H1 (cell line): Measurements from ENCODE around the gene CSNK1D. TPM values are rescaled to one million over a fixed set of nuclear protein-coding genes. Genes with fewer than 3 reads are reported as not detected.

Source experiments
- ATF2 ChIP-seq: IDR thresholded peaks from 2 replicates; pipeline ENCODE4 v1.6.1; 2012; ENCODE audit warnings: low read length, inconsistent platforms
- BCL11A ChIP-seq, 2 experiments: IDR thresholded peaks; one replicate each; pipeline ENCODE4 v1.6.1; 2011; ENCODE audit warnings: low read depth in 2 of 2, low read length in 2 of 2, mild to moderate bottlenecking in 2 of 2
- CHD1 ChIP-seq: IDR thresholded peaks from 2 replicates; pipeline ENCODE4 v1.6.1; 2012; ENCODE audit warnings: low read depth, low read length, improper control_type of control experiment
- CHD7 ChIP-seq: fragments of 300-600 bp; sonication (generic); IDR thresholded peaks from 2 replicates; pipeline ENCODE4 v1.7.1; 2012; ENCODE audit warnings: low read length, moderate library complexity, mild to moderate bottlenecking, inconsistent platforms; ENCODE audit not compliant: insufficient replicate concordance
- HDAC2 ChIP-seq, 2 experiments: fragments of 300-600 bp in 1 of 2; sonication (generic) in 1 of 2; IDR thresholded peaks; 2 replicates each; pipeline ENCODE4 v1.6.1; 2011 to 2012; ENCODE audit warnings: low read depth in 2 of 2, low read length in 2 of 2, mild to moderate bottlenecking in 2 of 2, moderate library complexity in 2 of 2, borderline replicate concordance in 1 of 2, inconsistent platforms in 1 of 2
- MAX ChIP-seq: IDR thresholded peaks from 2 replicates; pipeline ENCODE4 v1.6.1; 2012; ENCODE audit warnings: inconsistent platforms
- SP2 ChIP-seq: IDR thresholded peaks from 2 replicates; pipeline ENCODE4 v1.6.1; 2012; ENCODE audit warnings: mild to moderate bottlenecking, low read length, inconsistent platforms
- polyA plus RNA-seq, 7 experiments: library from polyadenylated mRNA; depleted of rRNA in 3 of 7; stranded (reverse) in 5 of 7; unstranded in 2 of 7; fragments of >200 nt in 5 of 7; fragments of 200-250 nt in 2 of 7; gene quantifications; 1 replicate in 5 of 7; 2 replicates in 1 of 7; 4 replicates in 1 of 7; pipeline versions ENCODE4 v1.2.1 to v1.2.3, GENCODE V29; 2011 to 2013; ENCODE audit warnings: missing spikeins in 2 of 7, mixed read lengths in 2 of 7
- total RNA-seq: library from RNA; stranded (reverse); fragmentation: NEBNext Ultra II Directional; extraction: Animal tissue kit (Norgen Biotek cat#: 25700); gene quantifications from 2 replicates; pipeline ENCODE4 v1.2.1, GENCODE V29; 2021

Gene CSNK1D
- total and polyA plus RNA-seq, 2 of the 8 experiments (the other 6 are each of a cell fraction or from before 2014, with no cell fraction given), result 73.5 to 103 TPM

DNA sequence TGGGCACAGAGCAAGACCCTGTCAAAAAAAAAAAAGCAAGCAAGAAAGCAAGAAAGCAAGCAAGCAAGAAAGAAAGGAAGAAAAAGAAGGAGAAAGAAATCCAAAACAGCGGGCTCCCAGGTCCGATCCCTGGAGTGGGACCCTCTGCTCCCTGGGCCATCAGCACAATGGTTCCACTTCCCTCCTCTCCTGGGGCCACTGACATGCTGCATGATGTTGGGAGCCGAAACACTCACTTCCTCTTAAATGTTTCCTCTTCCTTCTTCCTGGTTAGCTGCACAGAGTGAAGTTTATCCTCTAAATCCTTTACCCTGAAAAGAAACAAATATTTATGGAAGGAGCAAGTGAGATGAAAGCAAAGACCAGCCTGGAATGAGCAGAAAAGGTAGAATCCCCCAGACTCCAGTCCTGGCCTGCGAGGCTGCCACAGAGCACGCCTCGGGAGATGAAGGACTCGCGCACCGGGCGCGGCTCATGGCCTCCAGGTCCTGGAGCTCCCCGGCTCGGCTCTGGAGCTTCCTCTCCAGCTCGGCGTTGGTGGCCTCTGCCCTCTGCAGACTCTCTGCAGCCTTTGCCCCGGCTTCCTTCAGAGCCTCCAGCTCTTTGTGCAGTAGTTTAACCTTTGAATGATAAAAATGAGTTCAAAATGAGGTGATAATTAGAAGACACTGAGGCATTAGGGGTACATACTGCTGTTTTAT lies 79.8 kb downstream of the CSNK1D start (continued):
- TF ChIP-seq CHD7 (no peak), MAX (no peak), BCL11A (IDR thresholded peaks at IDR 0.05; ENCODE audit: low read depth in 2 of 2, low read length in 2 of 2) (no peak), SP2 (no peak), ATF2 (no peak), CHD1 (no peak), HDAC2 (IDR thresholded peaks at IDR 0.05; ENCODE audit: borderline replicate concordance in 1 of 2, low read depth in 2 of 2, low read length in 2 of 2) (no peak)
